OCI-LY1 (cell line): ENCODE data around the gene TECTB.
"Not testable (repeated sequence)": the region's sequence is repeated elsewhere in the genome, so short reads cannot be mapped to it uniquely, and the experiment has no call there.

Source experiments
- H2AFZ ChIP-seq: fragments of 200-600 bp; sonication (generic), shearing (Covaris generic); 2 replicates; pipeline ENCODE4 v1.6.0; 2014; ENCODE audit warnings: antibody characterized with exemption, mild to moderate bottlenecking, low read length
- H3F3A ChIP-seq: fragments of 200-600 bp; sonication (generic), shearing (Covaris generic); 2 replicates; pipeline ENCODE4 v1.6.0; 2014; ENCODE audit warnings: mild to moderate bottlenecking, antibody characterized with exemption, low read length, moderate library complexity; ENCODE audit not compliant: insufficient read depth
- H3K27ac ChIP-seq: fragments of 200-600 bp; sonication (generic); 2 replicates; pipeline ENCODE4 v1.5.1; 2014; ENCODE audit warnings: low read length, mixed run types, mild to moderate bottlenecking, low read depth; ENCODE audit not compliant: poor library complexity, severe bottlenecking
- H3K27me3 ChIP-seq: fragments of 200-600 bp; sonication (generic); 2 replicates; pipeline ENCODE4 v1.6.0; 2014; ENCODE audit warnings: antibody characterized with exemption, mild to moderate bottlenecking, low read length, moderate library complexity; ENCODE audit not compliant: insufficient read depth
- H3K36me3 ChIP-seq: fragments of 200-600 bp; sonication (generic); 2 replicates; pipeline ENCODE4 v1.6.1; 2014; ENCODE audit warnings: mild to moderate bottlenecking, antibody characterized with exemption, low read length, moderate library complexity, mixed read lengths; ENCODE audit not compliant: insufficient read depth
- H3K4me1 ChIP-seq: fragments of 200-600 bp; sonication (generic); 2 replicates; pipeline ENCODE4 v1.5.1; 2014; ENCODE audit warnings: mild to moderate bottlenecking, low read length, moderate library complexity; ENCODE audit not compliant: insufficient read depth, severe bottlenecking
- H3K4me2 ChIP-seq: fragments of 200-600 bp; sonication (generic), shearing (Covaris generic); 2 replicates; pipeline ENCODE4 v1.6.1; 2014; ENCODE audit warnings: low read length
- H3K4me3 ChIP-seq: fragments of 200-600 bp; sonication (generic); 2 replicates; pipeline ENCODE4 v1.5.1; 2014; ENCODE audit warnings: low read length, low read depth, mild to moderate bottlenecking, mixed read lengths; ENCODE audit not compliant: poor library complexity, severe bottlenecking
- H3K79me2 ChIP-seq: fragments of 200-600 bp; shearing (Covaris generic); 2 replicates; pipeline ENCODE4 v1.6.1; 2016; ENCODE audit warnings: mixed run types, low read length, mixed read lengths; ENCODE audit not compliant: insufficient read depth
- H3K9ac ChIP-seq: fragments of 200-600 bp; sonication (generic), shearing (Covaris generic); 2 replicates; pipeline ENCODE4 v1.6.1; 2014; ENCODE audit warnings: mild to moderate bottlenecking, low read length, mixed read lengths
- H3K9me2 ChIP-seq: fragments of 200-600 bp; sonication (generic), shearing (Covaris generic); 2 replicates; pipeline ENCODE4 v1.6.1; 2014; ENCODE audit warnings: low read depth, mild to moderate bottlenecking, low read length, mixed read lengths
- H3K9me3 ChIP-seq: fragments of 200-600 bp; shearing (Covaris generic); 2 replicates; pipeline ENCODE4 v1.6.1; 2014; ENCODE audit warnings: low read length, mixed read lengths
- H4K20me1 ChIP-seq: fragments of 200-600 bp; sonication (generic), shearing (Covaris generic); 2 replicates; pipeline ENCODE4 v1.6.0; 2016; ENCODE audit warnings: mild to moderate bottlenecking, low read length; ENCODE audit not compliant: insufficient read depth
- EZH2 ChIP-seq: fragments of 200-600 bp; sonication (generic), shearing (Covaris generic); IDR thresholded peaks from 2 replicates; pipeline ENCODE4 v1.8.0; 2017; ENCODE audit warnings: borderline replicate concordance, mixed run types, mild to moderate bottlenecking, antibody characterized with exemption, low read length, moderate library complexity, mixed read lengths
- TF ChIP-seq, protein P1 (sequence below): fragments of 200-600 bp; sonication (generic), shearing (Covaris generic); IDR thresholded peaks from 2 replicates; pipeline ENCODE4 v1.5.1; 2017; ENCODE audit warnings: mild to moderate bottlenecking, antibody characterized with exemption, low read length, moderate library complexity, mixed read lengths

TECTB gene

GRCh38 chr10:112249722-112250121, 33.5 kb upstream of the TECTB start:
- Histone ChIP-seq H3K9me3 (peaks cover 3% of the 10 kb centered on the region; the same call in 1 of the 2 replicates), H3K79me2 (no peaks in the 10 kb centered on the region)

GRCh38 chr10:112250555-112250954, 32.6 kb upstream of the TECTB start:
- no peaks in the 10 kb centered on the region for H3K9me2 ChIP-seq
- no peak overlapping the region for H3K4me3 ChIP-seq
- H3K27me3 ChIP-seq, result no peaks in the 10 kb centered on the region
- TF ChIP-seq, protein P1, sequence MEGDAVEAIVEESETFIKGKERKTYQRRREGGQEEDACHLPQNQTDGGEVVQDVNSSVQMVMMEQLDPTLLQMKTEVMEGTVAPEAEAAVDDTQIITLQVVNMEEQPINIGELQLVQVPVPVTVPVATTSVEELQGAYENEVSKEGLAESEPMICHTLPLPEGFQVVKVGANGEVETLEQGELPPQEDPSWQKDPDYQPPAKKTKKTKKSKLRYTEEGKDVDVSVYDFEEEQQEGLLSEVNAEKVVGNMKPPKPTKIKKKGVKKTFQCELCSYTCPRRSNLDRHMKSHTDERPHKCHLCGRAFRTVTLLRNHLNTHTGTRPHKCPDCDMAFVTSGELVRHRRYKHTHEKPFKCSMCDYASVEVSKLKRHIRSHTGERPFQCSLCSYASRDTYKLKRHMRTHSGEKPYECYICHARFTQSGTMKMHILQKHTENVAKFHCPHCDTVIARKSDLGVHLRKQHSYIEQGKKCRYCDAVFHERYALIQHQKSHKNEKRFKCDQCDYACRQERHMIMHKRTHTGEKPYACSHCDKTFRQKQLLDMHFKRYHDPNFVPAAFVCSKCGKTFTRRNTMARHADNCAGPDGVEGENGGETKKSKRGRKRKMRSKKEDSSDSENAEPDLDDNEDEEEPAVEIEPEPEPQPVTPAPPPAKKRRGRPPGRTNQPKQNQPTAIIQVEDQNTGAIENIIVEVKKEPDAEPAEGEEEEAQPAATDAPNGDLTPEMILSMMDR, result no peak
- TF ChIP-seq EZH2, result no peak
- no peaks in the 10 kb centered on the region for H3K79me2 ChIP-seq
- H4K20me1 ChIP-seq, result no peaks in the 10 kb centered on the region
- no peaks in the 10 kb centered on the region for H3K36me3 ChIP-seq
- no peak overlapping the region for H3K9ac ChIP-seq
- no peak overlapping the region for H3K27ac ChIP-seq
- H3K4me2 ChIP-seq, result no peak overlapping the region
- no peak overlapping the region for H2AFZ ChIP-seq
- peaks cover 3% of the 10 kb centered on the region; the same call in 1 of the 2 replicates for H3K9me3 ChIP-seq
- no peaks in the 10 kb centered on the region for H3F3A ChIP-seq
- no peaks in the 10 kb centered on the region for H3K4me1 ChIP-seq

More at GRCh38 chr10:112249722-112250121, 33.5 kb upstream of the TECTB start:
- Histone ChIP-seq H3F3A (no peaks in the 10 kb centered on the region), H3K27me3 (no peaks in the 10 kb centered on the region), H3K4me1 (no peaks in the 10 kb centered on the region), H4K20me1 (no peaks in the 10 kb centered on the region), H2AFZ (no peak overlapping the region), H3K36me3 (no peaks in the 10 kb centered on the region), H3K9me2 (no peaks in the 10 kb centered on the region), H3K4me3 (no peak overlapping the region), H3K27ac (no peak overlapping the region), H3K4me2 (no peak overlapping the region), H3K9ac (no peak overlapping the region)
- TF ChIP-seq EZH2, result no peak
- TF ChIP-seq, protein P1, result no peak

DNA sequence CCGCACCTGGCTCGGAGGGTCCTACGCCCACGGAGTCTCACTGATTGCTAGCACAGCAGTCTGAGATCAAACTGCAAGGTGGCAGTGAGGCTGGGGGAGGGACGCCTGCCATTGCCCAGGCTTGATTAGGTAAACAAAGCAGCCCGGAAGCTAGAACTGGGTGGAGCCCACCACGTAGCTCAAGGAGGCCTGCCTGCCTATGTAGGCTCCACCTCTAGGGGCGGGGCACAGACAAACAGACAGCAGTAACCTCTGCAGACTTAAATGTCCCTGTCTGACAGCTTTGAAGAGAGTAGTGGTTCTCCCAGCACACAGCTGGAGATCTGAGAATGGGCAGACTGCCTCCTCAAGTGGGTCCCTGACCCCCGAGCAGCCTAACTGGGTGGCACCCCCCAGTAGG, 32.0 kb upstream of the TECTB start:
- H3K4me1 ChIP-seq, H3F3A ChIP-seq, H3K4me3 ChIP-seq, H3K27ac ChIP-seq, H3K4me2 ChIP-seq, H3K79me2 ChIP-seq, H3K36me3 ChIP-seq, H2AFZ ChIP-seq, H3K9me2 ChIP-seq, H4K20me1 ChIP-seq, H3K27me3 ChIP-seq, H3K9me3 ChIP-seq, H3K9ac ChIP-seq: not testable (repeated sequence)

GRCh38 chr10:112258407-112258806, 24.8 kb upstream of the TECTB start:
- H3K79me2 ChIP-seq, result no peaks in the 10 kb centered on the region
- no peaks in the 10 kb centered on the region for H3K9me3 ChIP-seq
- H2AFZ ChIP-seq, result no peak overlapping the region
- H3K27me3 ChIP-seq, result no peaks in the 10 kb centered on the region
- TF ChIP-seq EZH2, result no peak
- TF ChIP-seq, protein P1, result no peak
- no peak overlapping the region for H3K4me2 ChIP-seq
- no peaks in the 10 kb centered on the region for H3K9me2 ChIP-seq
- no peaks in the 10 kb centered on the region for H3K4me1 ChIP-seq
- no peaks in the 10 kb centered on the region for H3K36me3 ChIP-seq
- H3K27ac ChIP-seq, result no peak overlapping the region
- no peak overlapping the region for H3K9ac ChIP-seq
- H3K4me3 ChIP-seq, result no peak overlapping the region
- no peaks in the 10 kb centered on the region for H3F3A ChIP-seq
- no peaks in the 10 kb centered on the region for H4K20me1 ChIP-seq
